ENCODE measurements around the gene GLI1.
A peak's percentile ranks its signal among the peaks of the same experiment; 100 is the strongest.
"Not testable (repeated sequence)": the region's sequence is repeated elsewhere in the genome, so short reads cannot be mapped to it uniquely, and the experiment has no call there.

GLI1 gene

DNA sequence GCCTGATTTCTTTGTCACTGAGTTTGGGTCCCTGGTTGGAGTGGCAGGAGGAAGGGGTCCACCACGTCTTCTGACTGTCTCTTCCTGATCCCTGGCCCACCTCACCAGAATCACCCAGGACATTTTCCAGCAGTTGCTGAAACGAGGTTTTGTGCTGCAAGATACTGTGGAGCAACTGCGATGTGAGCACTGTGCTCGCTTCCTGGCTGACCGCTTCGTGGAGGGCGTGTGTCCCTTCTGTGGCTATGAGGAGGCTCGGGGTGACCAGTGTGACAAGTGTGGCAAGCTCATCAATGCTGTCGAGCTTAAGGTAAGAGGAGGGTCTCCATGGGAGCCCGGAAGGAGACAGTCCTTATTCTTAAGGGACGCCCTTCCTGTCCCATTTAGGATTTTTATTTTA is 40.6 kb downstream of the GLI1 start:
- no peak for DNase-seq

DNA sequence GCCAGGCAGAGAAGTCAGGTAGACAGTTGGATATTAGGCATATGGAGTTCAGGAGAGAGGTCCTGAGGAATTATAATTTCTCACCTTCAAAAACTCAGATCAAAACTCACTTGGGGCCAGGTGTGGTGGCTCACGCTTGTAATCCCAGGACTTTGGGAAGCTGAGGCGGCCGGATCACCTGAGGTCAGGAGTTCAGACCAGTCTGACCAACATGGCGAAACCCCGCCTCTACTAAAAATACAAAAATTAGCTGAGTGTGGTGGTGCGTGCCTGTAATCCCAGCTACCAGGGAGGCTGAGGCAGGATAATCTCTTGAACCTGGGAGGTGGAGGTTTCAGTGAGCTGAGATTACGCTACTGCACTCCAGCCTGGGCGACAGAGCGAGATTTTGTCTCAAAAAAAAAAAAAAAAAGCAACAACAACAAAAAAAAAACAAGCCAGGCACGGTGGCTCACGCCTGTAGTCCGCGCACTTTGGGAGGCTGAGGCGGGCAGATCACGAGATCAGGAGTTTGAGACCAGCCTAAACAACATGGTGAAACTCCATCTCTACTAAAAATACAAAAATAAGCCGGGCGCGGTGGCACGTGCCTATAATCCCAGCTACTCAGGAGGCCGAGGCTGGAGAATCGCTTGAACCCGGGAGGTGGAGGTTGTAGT is 42.9 kb downstream of the GLI1 start:
- DNase-seq: not testable (repeated sequence)

DNA sequence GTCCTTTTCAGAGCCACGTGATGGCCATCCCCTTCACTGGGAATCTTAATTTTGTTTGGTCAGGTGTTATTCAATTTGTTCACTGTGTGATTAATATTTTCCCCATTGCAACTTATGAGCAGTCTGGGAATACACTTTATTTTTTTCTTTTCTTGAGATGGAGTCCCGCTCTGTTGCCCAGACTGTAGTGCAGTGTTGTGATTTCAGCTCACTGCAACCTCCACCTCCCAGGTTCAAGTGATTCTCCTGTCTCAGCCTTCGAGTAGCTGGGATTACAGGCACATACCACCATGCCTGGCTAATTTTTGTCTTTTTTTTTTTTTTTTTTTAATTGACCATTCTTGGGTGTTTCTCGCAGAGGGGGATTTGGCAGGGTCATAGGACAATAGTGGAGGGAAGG is 47.0 kb downstream of the GLI1 start:
- DNase-seq: not testable (repeated sequence)

DNA sequence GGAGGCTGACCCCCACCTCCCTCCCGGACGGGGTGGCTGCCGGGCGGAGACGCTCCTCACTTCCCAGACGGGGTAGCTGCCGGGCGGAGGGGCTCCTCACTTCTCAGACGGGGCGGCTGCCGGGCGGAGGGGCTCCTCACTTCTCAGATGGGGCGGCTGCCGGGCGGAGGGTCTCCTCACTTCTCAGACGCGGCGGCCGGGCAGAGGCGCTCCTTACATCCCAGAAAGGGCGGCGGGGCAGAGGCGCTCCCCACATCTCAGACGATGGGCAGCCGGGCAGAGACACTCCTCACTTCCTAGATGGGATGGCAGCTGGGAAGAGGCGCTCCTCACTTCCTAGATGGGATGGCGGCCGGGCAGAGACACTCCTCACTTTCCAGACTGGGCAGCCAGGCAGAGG is 48.2 kb downstream of the GLI1 start:
- not testable (repeated sequence) for DNase-seq

DNA sequence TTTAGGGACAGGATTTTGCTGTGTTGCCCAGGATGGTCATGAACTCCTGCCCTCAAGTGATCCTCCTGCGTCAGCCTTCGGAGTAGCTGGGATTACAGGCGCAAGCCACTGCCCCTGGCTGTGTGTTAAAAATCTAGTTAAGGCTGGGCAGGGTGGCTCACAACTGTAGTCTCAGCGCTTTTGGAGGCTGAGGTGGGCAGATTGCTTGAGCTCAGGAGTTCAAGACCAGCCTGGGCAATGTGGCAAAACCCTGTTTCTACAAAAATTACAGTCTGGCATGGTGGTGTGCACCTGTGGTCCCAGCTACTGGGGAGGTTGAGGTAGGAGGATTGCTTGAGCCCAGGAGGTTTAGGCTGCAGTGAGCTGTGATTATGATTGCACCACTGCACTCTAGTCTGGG is 51.6 kb downstream of the GLI1 start:
- DNase-seq: no peak

DNA sequence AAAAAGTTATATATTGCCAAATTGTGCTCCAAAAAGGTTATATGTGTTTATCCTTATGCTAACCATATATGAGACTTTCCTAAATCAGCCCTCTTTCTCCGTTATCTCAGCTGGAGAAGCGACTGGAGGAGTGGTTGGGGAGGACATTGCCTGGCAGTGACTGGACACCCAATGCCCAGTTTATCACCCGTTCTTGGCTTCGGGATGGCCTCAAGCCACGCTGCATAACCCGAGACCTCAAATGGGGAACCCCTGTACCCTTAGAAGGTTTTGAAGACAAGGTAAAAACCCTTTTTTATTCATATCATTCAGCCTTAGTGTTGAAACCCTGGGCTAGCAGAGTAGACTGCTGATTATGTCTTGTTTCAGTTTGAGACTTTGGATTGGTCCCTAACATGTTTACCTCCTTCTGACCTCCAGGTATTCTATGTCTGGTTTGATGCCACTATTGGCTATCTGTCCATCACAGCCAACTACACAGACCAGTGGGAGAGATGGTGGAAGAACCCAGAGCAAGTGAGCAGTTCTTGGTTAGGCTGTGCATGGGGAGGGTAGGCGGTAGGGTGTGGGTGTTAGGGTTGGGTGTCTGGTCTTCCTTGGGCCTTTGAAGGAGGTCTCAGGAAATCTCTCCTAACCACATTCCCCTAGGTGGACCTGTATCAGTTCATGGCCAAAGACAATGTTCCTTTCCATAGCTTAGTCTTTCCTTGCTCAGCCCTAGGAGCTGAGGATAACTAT is 52.2 kb downstream of the GLI1 start:
- DNase-seq: no peak

DNA sequence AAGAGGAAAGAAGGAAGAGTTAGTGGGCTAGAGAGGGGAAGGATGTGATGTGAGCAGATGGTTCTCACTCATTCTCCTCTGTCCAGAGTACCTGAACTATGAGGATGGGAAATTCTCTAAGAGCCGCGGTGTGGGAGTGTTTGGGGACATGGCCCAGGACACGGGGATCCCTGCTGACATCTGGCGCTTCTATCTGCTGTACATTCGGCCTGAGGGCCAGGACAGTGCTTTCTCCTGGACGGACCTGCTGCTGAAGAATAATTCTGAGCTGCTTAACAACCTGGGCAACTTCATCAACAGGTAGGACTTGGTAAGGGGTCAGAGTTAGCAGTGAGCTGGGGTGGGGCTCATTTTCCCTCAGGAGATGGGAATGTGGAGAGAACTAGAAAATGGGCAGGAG is 53.1 kb downstream of the GLI1 start:
- DNase-seq: no peak

DNA sequence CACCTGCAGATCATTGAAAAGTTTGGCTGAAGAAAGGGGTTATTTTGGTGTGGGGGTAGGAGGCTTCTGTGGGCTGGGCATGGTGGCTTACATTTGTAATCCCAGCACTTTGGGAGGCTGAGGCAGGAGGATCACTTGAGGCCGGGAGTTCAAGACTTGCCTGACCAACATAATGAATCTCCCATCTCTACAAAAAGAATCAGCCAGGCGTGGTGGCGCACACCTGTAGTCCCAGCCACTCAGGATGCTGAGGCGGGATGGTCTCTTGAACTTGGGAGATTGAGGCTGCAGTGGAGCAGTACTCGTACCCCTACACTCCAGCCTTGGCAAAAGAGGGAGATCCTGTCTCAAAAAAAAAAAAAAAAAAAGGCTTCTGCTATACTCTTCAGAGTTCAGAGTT is 53.7 kb downstream of the GLI1 start:
- DNase-seq: no peak

DNA sequence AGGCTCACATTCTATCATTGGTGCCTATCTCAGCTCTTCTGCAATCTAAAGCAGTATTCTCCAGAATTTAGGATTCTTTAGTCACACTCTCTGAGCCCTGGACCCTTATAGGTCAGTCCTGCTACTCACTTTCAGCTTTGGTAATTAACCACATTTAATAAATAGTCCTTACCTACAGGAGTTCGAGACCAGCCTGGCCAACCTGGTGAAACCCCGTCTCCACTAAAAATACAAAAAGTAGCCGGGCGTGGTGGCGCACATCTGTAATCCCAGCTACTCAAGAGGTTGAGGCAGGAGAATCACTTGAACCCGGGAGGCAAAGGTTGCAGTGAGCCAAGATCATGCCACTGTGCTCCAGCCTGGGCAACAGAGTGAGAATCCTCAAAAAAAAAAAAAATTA is 54.1 kb downstream of the GLI1 start:
- DNase-seq: not testable (repeated sequence)

DNA sequence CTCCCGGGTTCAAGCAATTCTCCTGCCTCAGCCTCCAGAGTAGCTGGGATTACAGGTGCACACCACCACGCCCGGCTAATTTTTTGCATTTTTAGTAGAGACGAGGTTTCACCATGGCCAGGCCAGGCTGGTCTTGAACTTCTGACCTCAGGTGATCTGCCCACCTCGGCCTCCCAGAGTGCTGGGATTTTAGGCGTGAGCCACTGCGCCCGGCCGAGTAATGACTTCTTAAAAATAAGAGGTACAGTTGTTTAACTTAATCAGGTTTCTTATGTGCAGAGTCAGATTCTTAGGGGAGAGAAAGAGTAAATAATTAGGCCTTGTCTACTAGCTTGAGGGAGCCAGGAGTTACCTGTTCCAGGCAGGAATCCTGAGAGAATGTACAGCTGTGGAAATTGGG is 54.7 kb downstream of the GLI1 start:
- not testable (repeated sequence) for DNase-seq

DNA sequence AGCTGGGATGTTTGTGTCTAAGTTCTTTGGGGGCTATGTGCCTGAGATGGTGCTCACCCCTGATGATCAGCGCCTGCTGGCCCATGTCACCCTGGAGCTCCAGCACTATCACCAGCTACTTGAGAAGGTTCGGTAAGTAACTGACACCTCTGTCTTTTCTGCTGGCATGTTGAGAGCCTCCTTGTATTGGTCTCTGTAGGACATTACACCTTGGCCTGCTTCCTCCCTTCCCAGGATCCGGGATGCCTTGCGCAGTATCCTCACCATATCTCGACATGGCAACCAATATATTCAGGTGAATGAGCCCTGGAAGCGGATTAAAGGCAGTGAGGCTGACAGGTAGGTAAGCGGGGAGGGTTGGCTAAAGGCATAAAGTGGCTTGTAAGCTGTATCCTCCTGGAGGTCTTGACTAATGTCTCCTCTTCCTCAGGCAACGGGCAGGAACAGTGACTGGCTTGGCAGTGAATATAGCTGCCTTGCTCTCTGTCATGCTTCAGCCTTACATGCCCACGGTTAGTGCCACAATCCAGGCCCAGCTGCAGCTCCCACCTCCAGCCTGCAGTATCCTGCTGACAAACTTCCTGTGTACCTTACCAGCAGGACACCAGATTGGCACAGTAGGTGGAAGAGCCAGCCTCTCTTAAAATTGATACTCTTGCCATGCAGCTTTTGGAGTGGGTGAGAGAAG is 55.3 kb downstream of the GLI1 start:
- DNase-seq: no peak

DNA sequence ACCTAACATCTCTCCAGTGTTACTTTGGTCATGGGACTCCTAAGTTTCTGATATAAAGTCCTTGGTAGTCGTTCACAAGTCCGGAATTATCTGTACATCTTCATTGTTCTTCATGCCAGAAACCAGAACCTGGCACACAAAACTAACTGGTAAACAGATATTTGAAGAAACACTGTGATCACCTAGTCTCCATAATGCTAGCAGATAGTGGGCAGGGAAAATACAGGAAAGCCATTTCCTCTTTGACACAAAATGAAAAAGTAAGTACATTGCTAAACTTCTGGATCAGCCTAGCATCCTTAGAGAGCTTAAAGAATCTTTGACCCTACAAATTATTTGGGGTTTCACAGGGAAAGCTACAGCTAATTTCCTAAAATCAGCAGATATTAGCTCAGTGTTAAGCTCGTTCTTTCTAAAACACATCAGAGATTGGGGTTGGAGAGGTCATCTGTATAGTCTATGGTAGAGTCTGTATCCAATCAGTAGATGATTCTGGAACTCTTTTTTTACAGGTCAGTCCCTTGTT is 55.9 kb downstream of the GLI1 start:
- no peak for DNase-seq

DNA sequence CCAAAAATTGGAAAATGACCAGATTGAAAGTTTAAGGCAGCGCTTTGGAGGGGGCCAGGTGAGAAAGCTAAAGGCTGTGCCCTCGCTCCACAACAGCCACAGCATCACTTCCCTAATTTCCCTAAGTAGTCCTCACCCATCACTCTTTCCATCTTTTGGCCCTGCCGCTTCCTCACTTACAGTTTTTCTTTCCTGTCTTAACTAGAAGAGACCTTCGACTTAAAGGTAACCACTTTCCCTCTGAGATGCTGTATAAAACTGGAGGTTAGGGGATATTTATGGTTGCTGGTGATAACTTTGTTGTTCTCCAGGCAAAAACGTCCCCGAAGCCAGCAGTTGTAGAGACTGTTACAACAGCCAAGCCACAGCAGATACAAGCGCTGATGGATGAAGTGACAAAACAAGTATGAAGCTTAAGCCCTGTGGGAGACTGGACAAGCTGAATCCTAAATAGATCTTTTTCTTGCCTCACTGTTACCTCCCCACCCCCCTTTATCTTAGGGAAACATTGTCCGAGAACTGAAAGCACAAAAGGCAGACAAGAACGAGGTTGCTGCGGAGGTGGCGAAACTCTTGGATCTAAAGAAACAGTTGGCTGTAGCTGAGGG is 56.5 kb downstream of the GLI1 start:
- DNase-seq: no peak

DNA sequence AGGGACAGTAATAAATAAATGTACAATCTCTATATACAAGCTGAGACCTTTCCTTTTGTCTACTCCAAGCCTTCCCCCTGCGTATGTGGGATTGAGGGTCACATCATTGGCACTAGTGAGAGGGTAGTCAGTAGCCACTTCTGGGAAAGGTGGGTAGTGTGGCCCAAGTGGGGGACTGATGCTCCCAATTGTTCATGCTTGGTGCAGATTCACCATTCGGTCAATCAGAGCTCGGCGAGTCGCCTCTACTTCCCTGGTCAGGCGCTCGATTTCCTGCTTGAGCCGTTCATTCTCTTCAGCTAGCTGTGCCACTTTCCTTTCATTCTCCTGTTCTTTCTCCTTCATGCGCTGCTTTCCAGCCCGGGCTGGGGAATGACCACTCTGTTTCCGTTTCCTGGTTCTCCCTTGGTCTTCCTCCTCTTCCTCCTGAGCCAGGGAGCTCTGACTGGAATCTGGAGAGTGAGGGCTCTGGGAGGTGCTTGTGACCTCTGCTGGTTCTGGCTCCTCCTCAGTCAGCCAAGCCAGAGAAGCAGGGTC is 57.1 kb downstream of the GLI1 start:
- DNase-seq: no peak

DNA sequence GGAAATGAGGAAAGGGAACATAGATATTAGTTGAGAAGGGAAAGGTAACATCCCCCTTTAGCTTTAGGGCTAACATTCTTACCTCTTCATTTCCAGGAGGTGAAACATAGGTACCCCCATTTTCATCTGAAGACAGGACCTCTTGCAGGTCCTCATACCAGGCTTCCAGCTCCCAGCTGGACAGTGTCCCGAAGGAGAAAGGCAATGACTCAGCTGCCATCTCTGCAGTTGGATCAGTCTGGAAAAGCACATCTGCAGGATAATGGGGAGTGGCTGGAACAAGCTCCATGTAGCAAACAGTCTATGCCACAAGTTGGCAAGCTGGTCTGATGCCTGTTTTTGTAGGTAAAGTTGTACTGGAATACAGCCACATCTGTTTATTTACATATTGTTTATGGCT is 57.6 kb downstream of the GLI1 start:
- DNase-seq: no peak

DNA sequence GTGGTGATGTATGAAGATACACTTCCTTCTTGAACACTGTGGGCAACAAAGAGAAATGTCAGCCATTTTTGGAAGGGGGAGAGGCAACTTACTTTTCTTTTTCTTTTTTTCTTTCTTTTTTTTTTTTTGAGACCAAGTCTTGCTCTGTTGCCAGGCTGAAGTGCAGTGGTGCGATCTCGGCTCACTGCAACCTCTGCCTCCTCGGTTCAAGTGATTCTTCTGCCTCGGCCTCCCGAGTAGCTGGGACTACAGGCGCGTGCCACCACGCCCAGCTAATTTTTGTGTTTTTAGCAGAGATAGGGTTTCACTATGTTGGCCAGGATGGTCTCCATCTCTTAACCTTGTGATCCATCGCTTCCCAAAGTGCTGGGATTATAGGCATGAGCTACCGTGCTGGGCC is 58.1 kb downstream of the GLI1 start:
- DNase-seq: not testable (repeated sequence)

DNA sequence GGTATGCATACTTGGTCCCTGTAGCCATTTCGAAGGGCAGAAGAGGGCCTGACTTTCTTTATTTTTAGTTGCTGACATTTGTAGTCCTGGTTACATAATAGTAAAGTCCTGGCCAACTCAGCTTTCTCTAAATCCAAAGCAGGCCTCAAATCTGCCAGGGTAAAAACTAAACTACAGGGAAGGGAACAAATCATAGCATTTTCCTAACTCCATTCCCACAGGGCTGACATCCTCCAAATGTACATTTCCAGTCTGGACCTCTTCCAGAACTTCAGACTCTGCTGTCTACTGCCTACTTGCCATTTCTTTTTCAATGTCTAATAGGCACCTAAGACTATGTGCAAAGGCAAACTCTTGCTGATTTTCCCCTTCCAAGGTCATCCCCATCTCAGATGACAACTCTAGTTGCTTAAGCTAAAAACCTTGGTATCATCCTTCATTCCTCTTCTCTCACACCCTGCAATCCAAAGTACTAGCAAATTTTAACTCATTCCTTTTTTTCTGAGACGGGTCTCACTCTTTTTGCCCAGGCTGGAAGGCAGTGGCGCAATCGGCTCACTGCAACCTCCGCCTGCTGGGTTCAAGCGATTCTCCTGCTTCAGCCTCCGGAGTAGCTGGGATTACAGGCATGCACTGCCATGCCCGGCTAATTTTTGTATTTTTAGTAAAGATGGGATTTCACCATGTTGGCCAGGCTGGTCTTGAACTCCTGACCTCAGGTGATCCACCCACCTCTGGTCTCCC is 58.8 kb downstream of the GLI1 start:
- DNase-seq: no peak

DNA sequence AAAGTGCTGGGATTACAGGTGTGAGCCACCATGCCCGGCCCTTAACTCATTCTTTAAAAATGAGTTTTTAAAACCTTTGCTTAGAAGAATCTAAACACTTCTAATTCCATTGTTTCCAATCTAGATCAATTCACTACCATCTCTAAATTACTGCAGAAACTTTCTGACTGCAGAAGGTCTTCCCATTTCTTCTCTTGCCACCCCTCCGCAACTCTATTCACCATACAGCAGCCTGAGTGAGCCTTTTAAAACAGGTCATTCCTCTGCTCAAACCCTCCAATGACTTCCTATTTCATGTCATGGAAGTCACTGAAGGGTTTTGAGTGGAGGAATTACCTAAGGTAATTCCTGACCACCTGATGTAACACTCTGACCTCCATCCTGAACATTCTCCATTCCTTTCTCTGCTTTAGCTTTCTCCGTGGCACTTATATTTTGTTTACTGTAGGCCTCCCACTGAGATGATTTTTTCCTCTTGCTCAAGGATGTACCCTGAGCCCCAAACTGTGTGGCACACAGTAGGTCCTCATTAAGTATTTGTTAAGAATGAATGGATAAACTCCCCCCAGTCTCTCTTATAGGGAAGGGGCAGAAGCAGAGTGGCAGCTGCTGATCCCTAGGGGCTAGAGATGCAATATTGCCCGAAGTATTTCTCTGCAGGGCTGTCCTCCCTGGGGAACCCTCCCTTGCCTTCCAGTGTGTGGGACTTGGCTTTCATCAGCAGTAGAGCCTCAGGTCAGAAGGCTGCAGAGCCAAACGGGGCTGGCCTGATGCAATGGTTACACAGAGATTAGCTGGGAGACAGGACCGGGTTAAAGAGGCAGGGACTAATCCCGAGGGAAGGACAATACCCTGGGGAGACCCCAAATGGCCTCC is 59.6 kb downstream of the GLI1 start:
- DNase-seq: no peak

DNA sequence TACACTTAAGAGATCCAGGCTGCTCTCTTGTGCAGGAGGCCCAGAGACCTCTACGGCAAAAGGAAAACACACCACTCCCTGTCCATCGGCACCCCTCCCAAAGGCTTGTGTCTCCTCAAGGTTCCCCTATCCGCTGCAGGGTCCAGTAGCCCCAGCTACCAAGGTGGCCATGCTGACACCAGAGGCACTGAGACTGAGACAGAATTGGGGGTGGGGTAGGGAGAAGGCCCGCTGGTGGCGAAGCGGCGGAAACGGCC is 60.1 kb downstream of the GLI1 start:
- no peak for DNase-seq

DNA sequence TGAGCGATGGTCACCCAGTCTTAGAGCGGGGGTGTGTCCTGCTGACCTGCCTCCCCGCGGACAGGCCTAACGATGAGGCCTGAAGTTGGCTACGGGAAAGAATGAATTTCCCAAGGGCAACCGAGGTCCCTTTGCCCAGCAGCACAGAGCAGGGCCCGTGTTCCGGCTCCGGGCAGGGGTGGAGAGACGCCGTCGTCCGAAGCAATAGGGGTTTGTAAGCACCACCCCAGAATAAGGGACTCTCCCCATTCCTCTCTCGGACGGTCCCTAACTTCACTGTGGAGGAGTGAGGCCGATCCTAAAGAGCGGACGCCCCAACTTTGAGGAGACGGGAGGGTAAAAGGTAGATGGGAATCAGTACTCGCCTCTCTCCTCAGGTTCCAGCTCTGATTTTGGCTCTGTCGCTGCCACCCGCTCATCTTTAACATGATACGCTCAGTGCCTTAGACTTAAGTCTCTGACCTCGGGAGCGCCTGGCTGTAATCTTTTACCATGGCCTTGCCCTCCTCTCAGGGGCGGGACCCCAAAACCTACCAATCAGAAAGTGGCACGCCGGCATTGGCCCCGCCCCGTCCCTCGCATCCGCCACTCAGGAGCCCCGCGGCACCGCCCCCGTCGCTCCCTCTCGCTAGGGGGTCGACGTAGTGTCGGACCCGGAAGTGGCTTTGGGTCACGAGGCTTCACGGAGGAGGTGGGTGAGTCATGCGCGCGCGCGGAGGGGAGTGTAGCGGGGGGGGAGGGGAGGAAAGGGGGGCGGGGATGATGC is 60.7 kb downstream of the GLI1 start, which contains the start of gene DDIT3:
Gene DDIT3 (minus strand): TSS at position 462 of the 766 bp plus-strand sequence. CDS start 3,108 bp downstream, outside the sequence.
- DNase-seq: peak; percentile 99

DNA sequence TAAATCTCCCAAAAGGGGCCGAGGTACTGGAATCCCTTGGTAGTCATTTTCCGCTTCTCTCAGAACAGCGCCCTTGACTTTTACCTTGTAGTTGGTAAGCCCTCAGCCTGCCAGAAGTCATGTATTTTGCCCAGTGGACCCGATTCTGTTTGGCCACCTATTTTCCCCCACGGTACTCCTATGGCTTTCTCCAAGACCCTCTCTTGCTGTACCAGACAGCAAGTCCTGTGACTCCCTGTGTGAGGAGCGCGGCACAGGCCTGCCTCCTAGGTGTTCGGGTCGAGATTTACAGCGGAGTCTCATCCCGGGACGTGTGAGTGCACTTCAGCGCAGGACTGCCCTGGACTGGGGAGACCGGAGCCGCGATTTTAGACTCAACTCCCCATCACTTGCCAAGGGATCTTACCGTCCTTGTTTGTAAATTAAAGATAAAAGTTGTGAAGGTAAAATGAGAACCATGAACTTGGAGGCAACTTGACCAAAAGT is 62.0 kb downstream of the GLI1 start:
- no peak for DNase-seq
